H1 (cell line): ENCODE measurements around the gene HOXD11. TPM values are rescaled to one million over a fixed set of nuclear protein-coding genes. Genes with fewer than 3 reads are reported as not detected.

Source experiments
- ASH2L ChIP-seq: fragments of 200-600, 300-600 bp; sonication (generic); IDR thresholded peaks from one replicate; pipeline ENCODE4 v1.7.1; 2017; ENCODE audit warnings: low read length
- RFX5 ChIP-seq: IDR thresholded peaks from 2 replicates; pipeline ENCODE4 v1.6.1; 2011; ENCODE audit warnings: low read depth, low read length, improper control_type of control experiment, borderline replicate concordance
- RXRA ChIP-seq: IDR thresholded peaks from 2 replicates; pipeline ENCODE4 v1.6.1; 2011; ENCODE audit warnings: low read depth, mild to moderate bottlenecking, low read length, moderate library complexity; ENCODE audit not compliant: insufficient read depth
- polyA plus RNA-seq, 7 experiments: library from polyadenylated mRNA; depleted of rRNA in 3 of 7; stranded (reverse) in 5 of 7; unstranded in 2 of 7; fragments of >200 nt in 5 of 7; fragments of 200-250 nt in 2 of 7; gene quantifications; 1 replicate in 5 of 7; 2 replicates in 1 of 7; 4 replicates in 1 of 7; pipeline versions ENCODE4 v1.2.1 to v1.2.3, GENCODE V29; 2011 to 2013; ENCODE audit warnings: missing spikeins in 2 of 7, mixed read lengths in 2 of 7
- total RNA-seq: library from RNA; stranded (reverse); fragmentation: NEBNext Ultra II Directional; extraction: Animal tissue kit (Norgen Biotek cat#: 25700); gene quantifications from 2 replicates; pipeline ENCODE4 v1.2.1, GENCODE V29; 2021

The HOXD11 gene
- total and polyA plus RNA-seq, 2 of the 8 experiments (the other 6 are each of a cell fraction or from before 2014, with no cell fraction given) = not detected

DNA sequence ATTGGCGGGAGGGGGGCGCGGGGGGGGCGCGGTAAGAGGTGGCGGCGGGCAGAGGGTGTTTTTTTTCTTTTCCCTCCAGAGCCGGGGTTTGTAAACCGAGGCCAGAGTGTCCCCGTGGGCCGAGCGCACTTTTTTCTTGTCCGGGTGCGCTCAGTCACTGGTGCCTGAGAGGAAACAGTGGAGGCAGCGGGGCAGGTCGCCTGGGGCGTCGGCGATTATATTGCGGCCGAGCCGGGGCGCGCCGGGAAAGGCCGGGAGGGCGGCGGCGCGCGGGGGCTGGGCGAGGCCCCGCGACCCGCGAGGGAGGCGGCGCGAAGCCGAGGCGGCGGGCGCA lies 22.7 kb downstream of the HOXD11 start (continued):
- TF ChIP-seq RXRA = no peak
- no peak for TF ChIP-seq ASH2L
- TF ChIP-seq RFX5 = no peak
